ENCODE data around the gene CYP51A1.

DNA sequence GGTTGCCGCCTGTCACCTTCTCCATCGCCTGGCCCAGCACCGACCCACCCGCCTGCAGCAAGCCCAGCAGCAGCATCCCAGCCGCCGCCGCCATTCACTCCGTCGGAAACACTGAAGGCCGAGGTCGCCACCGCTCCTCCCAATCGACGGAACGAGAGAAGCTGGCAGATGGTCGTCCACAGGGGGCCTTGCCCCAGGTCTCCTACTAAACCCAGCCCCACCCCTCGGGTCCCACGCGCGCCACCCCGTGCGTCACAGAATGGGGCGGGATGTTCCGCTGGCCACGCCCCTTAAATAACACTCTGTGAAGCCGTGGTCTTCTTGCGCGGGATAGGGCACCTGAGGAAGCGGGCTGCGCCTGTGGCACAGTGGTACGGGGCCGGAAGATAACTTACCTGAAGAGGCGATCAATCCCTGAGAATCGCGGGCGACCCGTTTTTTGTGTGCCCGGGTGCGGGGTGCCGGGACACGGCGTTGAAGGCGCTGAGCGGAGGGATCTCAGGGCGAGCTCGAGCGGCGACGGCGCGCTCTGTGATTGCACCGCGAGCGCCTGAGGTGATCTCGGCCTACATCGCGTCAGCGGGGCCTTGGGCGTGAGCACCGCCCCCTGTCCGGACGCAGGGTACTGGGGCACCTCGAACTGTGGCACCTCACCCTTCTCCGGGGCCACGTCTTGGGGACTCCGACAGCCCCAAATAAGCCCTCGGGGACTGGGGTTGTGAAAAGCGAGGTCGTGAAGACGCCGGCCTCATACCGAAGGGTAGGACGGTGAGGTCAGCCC, at the start of gene CYP51A1:
- TF ChIP-seq CTCF (IDR thresholded peaks at IDR 0.05): no peak
- TF ChIP-seq ZFX (IDR thresholded peaks at IDR 0.05; ENCODE audit: borderline replicate concordance): no peak
